Sigmoid colon (tissue), 4 donors: ENCODE results near the gene GSTO2.

Source experiments
- EP300 ChIP-seq, 4 donors: sonication (generic); formaldehyde crosslinking; IDR thresholded peaks; one replicate each; pipeline ENCODE4 v1.6.1; 2017; ENCODE audit warnings: antibody characterized with exemption in 4 of 4
- POLR2A ChIP-seq, 2 donors: fragments of 450-650 bp; IDR thresholded peaks; one replicate each; pipeline ENCODE4 v1.6.1; 2016; ENCODE audit warnings: antibody characterized with exemption in 2 of 2, mild to moderate bottlenecking in 2 of 2, moderate library complexity in 2 of 2
- POLR2AphosphoS5 ChIP-seq, 4 donors: sonication (generic); formaldehyde crosslinking; IDR thresholded peaks; one replicate each; pipeline ENCODE4 v1.6.1; 2017; ENCODE audit warnings: antibody characterized with exemption in 4 of 4
- TF ChIP-seq, protein P1 (sequence below), 4 experiments: fragments of 450-650 bp in 3 of 4; fragments of 200-600 bp in 1 of 4; IDR thresholded peaks; one replicate each; pipeline ENCODE4 v1.5.1; 2016 to 2019; ENCODE audit warnings: antibody characterized with exemption in 4 of 4, mild to moderate bottlenecking in 3 of 4, moderate library complexity in 2 of 4

DNA sequence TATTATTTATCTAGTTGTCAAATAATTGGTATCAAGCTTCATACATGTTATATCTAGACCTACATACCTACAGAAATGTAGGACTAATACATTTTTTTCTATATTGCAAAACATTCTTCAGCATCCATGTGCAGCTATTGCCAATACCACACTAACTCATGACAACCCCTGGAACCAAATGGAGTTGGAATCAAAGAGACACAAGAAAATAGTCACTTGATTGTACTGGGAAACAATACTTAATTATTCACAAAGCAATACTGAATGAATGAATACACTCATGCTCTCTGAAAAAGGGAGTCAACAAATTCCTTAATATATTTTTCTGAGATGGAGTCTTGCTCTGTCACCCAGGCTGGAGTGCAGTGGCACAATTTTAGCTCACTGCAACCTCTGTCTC, 26.4 kb upstream of the GSTO2 start:
- TF ChIP-seq EP300 (IDR thresholded peaks at IDR 0.05) (no peak), POLR2A (IDR thresholded peaks at IDR 0.05) (no peak), POLR2AphosphoS5 (IDR thresholded peaks at IDR 0.05) (no peak)
- TF ChIP-seq, protein P1, sequence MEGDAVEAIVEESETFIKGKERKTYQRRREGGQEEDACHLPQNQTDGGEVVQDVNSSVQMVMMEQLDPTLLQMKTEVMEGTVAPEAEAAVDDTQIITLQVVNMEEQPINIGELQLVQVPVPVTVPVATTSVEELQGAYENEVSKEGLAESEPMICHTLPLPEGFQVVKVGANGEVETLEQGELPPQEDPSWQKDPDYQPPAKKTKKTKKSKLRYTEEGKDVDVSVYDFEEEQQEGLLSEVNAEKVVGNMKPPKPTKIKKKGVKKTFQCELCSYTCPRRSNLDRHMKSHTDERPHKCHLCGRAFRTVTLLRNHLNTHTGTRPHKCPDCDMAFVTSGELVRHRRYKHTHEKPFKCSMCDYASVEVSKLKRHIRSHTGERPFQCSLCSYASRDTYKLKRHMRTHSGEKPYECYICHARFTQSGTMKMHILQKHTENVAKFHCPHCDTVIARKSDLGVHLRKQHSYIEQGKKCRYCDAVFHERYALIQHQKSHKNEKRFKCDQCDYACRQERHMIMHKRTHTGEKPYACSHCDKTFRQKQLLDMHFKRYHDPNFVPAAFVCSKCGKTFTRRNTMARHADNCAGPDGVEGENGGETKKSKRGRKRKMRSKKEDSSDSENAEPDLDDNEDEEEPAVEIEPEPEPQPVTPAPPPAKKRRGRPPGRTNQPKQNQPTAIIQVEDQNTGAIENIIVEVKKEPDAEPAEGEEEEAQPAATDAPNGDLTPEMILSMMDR (IDR thresholded peaks at IDR 0.05): no peak
